IMR-90 (cell line): ENCODE results near the gene LAMA4. TPM values are rescaled to one million over a fixed set of nuclear protein-coding genes. Genes with fewer than 3 reads are reported as not detected.
A peak's percentile ranks its signal among the peaks of the same experiment; 100 is the strongest.

Experiments used
- ATAC-seq: fragments of 200-7000 bp; cut with Tn5 transposase; 2 replicates; pipeline ENCODE4 v1.9.1; 2020; ENCODE audit warnings: low read depth, mild to moderate bottlenecking, moderate library complexity
- BruUV-seq: library from RNA; stranded (reverse); fragments of 400-500 nt; replicated peaks from 2 replicates; lab custom pipeline; 2021; lab: Mats Ljungman, UMichigan
- CTCF ChIA-PET: fragments of 300-600 bp; formaldehyde crosslinking; extraction: SDS; loops from one replicate; lab custom pipeline; 2021; ENCODE audit warnings: antibody characterized with exemption; lab: Yijun Ruan, JAX
- POLR2A ChIA-PET: fragments of 300-600 bp; sonication (Branson Sonifier 250); formaldehyde crosslinking; loops from one replicate; lab custom pipeline; 2022; ENCODE audit warnings: antibody characterized with exemption; ENCODE audit not compliant: unreplicated experiment; lab: Charles Lee
- DNase-seq: peaks from one replicate; pipeline ENCODE4 v3.0.0; 2013
- H2AFZ ChIP-seq: replicated peaks from 2 replicates; pipeline ENCODE3; 2013; ENCODE audit warnings: low read length, mild to moderate bottlenecking; ENCODE audit not compliant: poor library complexity
- H2AK5ac ChIP-seq: 2 replicates; pipeline ENCODE4 v1.6.1; 2013; ENCODE audit warnings: low read depth, low read length, inconsistent platforms
- H2AK9ac ChIP-seq: replicated peaks from 2 replicates; pipeline ENCODE3; 2013; ENCODE audit warnings: mild to moderate bottlenecking, low read depth, low read length, moderate library complexity; ENCODE audit not compliant: poor library complexity
- H2BK120ac ChIP-seq: 2 replicates; pipeline ENCODE4 v1.6.1; 2013; ENCODE audit warnings: low read depth, low read length, inconsistent platforms
- H2BK15ac ChIP-seq: 3 replicates; pipeline ENCODE4 v1.6.1; 2013; ENCODE audit warnings: low read depth, low read length, inconsistent platforms
- H2BK20ac ChIP-seq: 2 replicates; pipeline ENCODE4 v1.6.1; 2013; ENCODE audit warnings: low read depth, mild to moderate bottlenecking, inconsistent platforms, low read length, moderate library complexity
- H2BK5ac ChIP-seq: 2 replicates; pipeline ENCODE4 v1.6.1; 2013; ENCODE audit warnings: mild to moderate bottlenecking, low read depth, low read length, inconsistent platforms; ENCODE audit not compliant: poor library complexity, severe bottlenecking
- H3K14ac ChIP-seq: replicated peaks from 2 replicates; pipeline ENCODE4 v1.6.1; 2013; ENCODE audit warnings: low read depth, low read length, inconsistent platforms
- H3K18ac ChIP-seq: 2 replicates; pipeline ENCODE4 v1.6.1; 2013; ENCODE audit warnings: low read depth, low read length, control low read depth
- H3K23ac ChIP-seq: 2 replicates; pipeline ENCODE4 v1.6.1; 2013; ENCODE audit warnings: low read depth, low read length, inconsistent platforms
- H3K27ac ChIP-seq: 2 replicates; pipeline ENCODE4 v1.5.1; 2013; ENCODE audit warnings: mild to moderate bottlenecking, control low read depth, low read length; ENCODE audit not compliant: insufficient read depth
- H3K27me3 ChIP-seq: 2 replicates; pipeline ENCODE4 v1.6.1; 2013; ENCODE audit warnings: low read length; ENCODE audit not compliant: control insufficient read depth, insufficient read depth
- H3K36me3 ChIP-seq: 2 replicates; pipeline ENCODE4 v1.6.1; 2013; ENCODE audit warnings: low read length, mixed read lengths; ENCODE audit not compliant: control insufficient read depth, insufficient read depth
- H3K4ac ChIP-seq: 2 replicates; pipeline ENCODE4 v1.6.1; 2013; ENCODE audit warnings: low read depth, low read length, inconsistent platforms
- H3K4me1 ChIP-seq: 2 replicates; pipeline ENCODE4 v1.6.1; 2013; ENCODE audit warnings: low read length, mixed read lengths; ENCODE audit not compliant: control insufficient read depth, insufficient read depth
- H3K4me2 ChIP-seq: 2 replicates; pipeline ENCODE4 v1.6.1; 2013; ENCODE audit warnings: low read depth, mild to moderate bottlenecking, control low read depth, low read length, moderate library complexity
- H3K4me3 ChIP-seq: 2 replicates; pipeline ENCODE4 v1.5.1; 2013; ENCODE audit warnings: low read depth, mild to moderate bottlenecking, control low read depth, low read length, moderate library complexity; ENCODE audit not compliant: insufficient read depth
- H3K56ac ChIP-seq: 2 replicates; pipeline ENCODE4 v1.6.1; 2013; ENCODE audit warnings: low read length, inconsistent platforms; ENCODE audit not compliant: insufficient read depth; ENCODE audit errors: extremely low read depth
- H3K79me1 ChIP-seq, 2 experiments: 2 replicates each; pipeline ENCODE4 v1.6.1; 2013; ENCODE audit warnings: low read length in 2 of 2, inconsistent platforms in 1 of 2, low read depth in 1 of 2
- H3K9ac ChIP-seq: 2 replicates; pipeline ENCODE4 v1.6.1; 2013; ENCODE audit warnings: low read depth, low read length, control low read depth
- H3K9me1 ChIP-seq: 2 replicates; pipeline ENCODE4 v1.6.1; 2013; ENCODE audit warnings: low read length, inconsistent platforms; ENCODE audit not compliant: insufficient read depth
- H3K9me3 ChIP-seq: 2 replicates; pipeline ENCODE4 v1.6.1; 2013; ENCODE audit warnings: low read length; ENCODE audit not compliant: control insufficient read depth, insufficient read depth
- H4K20me1 ChIP-seq: 2 replicates; pipeline ENCODE4 v1.6.1; 2013; ENCODE audit warnings: low read length, inconsistent platforms; ENCODE audit not compliant: insufficient read depth
- H4K5ac ChIP-seq: 2 replicates; pipeline ENCODE4 v1.6.1; 2013; ENCODE audit warnings: mild to moderate bottlenecking, low read depth, low read length, control low read depth
- H4K8ac ChIP-seq, 2 experiments: 2 replicates each; pipeline ENCODE4 v1.6.1; 2013; ENCODE audit warnings: low read depth in 2 of 2, low read length in 2 of 2, control low read depth in 1 of 2, inconsistent platforms in 1 of 2
- H4K91ac ChIP-seq: 2 replicates; pipeline ENCODE4 v1.6.1; 2013; ENCODE audit warnings: low read depth, low read length, inconsistent platforms; ENCODE audit not compliant: insufficient read depth
- CEBPB ChIP-seq: IDR thresholded peaks from 2 replicates; pipeline ENCODE4 v1.6.1; 2012; ENCODE audit warnings: low read depth, low read length, improper control_type of control experiment
- ELK1 ChIP-seq: fragments of 150-350 bp; IDR thresholded peaks from 2 replicates; pipeline ENCODE4 v1.6.1; 2016; ENCODE audit warnings: low read depth, mild to moderate bottlenecking, low read length, moderate library complexity, borderline replicate concordance
- WGBS, 2 experiments: methylation state at CpG; one replicate each; pipeline versions ENCODE4 v1.1.5 to v1.1.7; 2013; ENCODE audit warnings: missing lambda C conversion rate in 2 of 2; ENCODE audit not compliant: insufficient read length in 1 of 2; ENCODE audit errors: extremely low coverage in 2 of 2; 5-methylcytosine and 5-hydroxymethylcytosine counted together
- dilution Hi-C: fragments of 300-500 bp; cut with HindIII; formaldehyde crosslinking; loops from one replicate; pipeline ENCODE4 v1.14.3; 2018; ENCODE audit warnings: low sequenced_read_pairs; ENCODE audit not compliant: unreplicated experiment
- in situ Hi-C: fragments of 300-500 bp; cut with MboI; formaldehyde crosslinking; loops from 3 replicates; pipeline ENCODE4 v1.14.3; 2019; ENCODE audit warnings: low sequenced_read_pairs, inconsistent platforms, mixed read lengths
- intact Hi-C: fragments of 100-400 bp; cut with micrococcal nuclease; formaldehyde crosslinking; loops from 2 replicates; pipeline ENCODE4 v1.10.0; 2022
- polyA plus RNA-seq, 3 experiments: library from polyadenylated mRNA; depleted of rRNA; stranded (reverse); fragments of >200 nt; gene quantifications; 2 replicates each; pipeline ENCODE4 v1.2.3, GENCODE V29; 2012; ENCODE audit warnings: low replicate concordance in 1 of 3
- total RNA-seq: library from RNA; depleted of rRNA; stranded (reverse); fragments of >200 nt; gene quantifications from 2 replicates; pipeline ENCODE4 v1.2.3, GENCODE V29; 2012

Gene LAMA4
- total and polyA plus RNA-seq, 2 of the 4 experiments (the other 2 are of a cell fraction), result 33.9 to 35.8 TPM

DNA sequence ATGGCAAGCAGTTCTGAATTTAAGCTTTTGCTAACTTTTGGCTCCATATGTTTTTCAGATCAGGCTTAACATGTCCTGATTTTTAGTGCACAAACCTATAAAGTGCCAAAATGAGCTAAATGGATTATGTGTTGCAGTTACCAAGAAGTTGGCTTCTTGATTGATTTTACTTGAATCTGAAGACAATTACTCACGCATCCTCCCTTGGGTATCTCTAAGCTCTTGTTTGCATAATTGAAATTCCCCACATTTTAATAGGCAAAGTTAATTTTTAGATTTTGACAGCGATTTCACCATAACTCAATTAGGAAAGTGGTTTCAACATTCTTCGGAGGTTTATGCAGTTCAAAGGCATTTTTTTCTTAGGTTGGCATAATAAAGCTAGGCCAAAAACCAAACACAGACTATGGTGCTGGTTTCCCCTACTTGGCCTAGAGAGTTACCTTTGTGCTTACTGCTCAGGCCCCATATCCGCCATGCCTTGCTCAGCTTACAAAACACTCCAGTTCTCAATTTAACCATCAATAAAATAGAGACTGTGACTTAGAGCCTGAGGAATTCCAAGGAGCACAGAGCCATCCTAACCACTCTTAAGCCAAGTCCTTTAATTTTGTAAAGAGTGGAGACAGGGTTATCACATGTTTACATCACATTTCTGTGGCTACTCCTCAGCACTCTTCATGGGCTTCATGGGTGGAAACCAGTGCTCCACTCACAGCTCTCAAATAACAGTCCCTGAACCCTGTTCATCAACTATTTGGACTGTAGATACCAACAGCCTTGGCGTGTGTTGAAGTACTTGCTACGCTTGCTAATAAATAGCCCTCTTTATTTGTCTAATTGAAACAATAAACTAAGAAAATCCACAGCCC, 32.1 kb downstream of the LAMA4 start:
- POLR2A ChIA-PET, result interaction anchor here (0.6 kb wide), 1 partner anchor 23 kb away, joined by 4 read pairs; no protein-coding TSS in a partner anchor
- Histone ChIP-seq H4K91ac (peak overlapping the region; percentile 86), H3K36me3 (peaks cover 2% of the 10 kb centered on the region; the same call in 1 of the 2 replicates), H3K27me3 (no peaks in the 10 kb centered on the region), H2BK15ac (peak overlapping the region; percentile 53; the same call in 2 of the 3 replicates), H3K79me1 (peaks cover 3 to 7% of the 10 kb centered on the region in 2 experiments; a peak in 2 of 4 replicates), H4K8ac (peak overlapping the region; percentile 66 to 73), H3K9me3 (no peaks in the 10 kb centered on the region), H2AK5ac (peak overlapping the region; percentile 69), H3K9me1 (peaks cover 7% of the 10 kb centered on the region), H3K4me3 (no peak overlapping the region), H2BK120ac (peak overlapping the region; percentile 64), H3K14ac (peak overlapping the region; percentile 29), H2AK9ac (no peak overlapping the region), H4K20me1 (no peaks in the 10 kb centered on the region), H4K5ac (peak overlapping the region; percentile 46), H3K4ac (peak overlapping the region; percentile 58), H2BK5ac (peak overlapping the region; percentile 93), H3K9ac (peak overlapping the region; percentile 8), H3K56ac (peak overlapping the region; percentile 35), H3K23ac (peak overlapping the region; percentile 55), H2AFZ (no peak overlapping the region), H3K18ac (peak overlapping the region; percentile 58), H2BK20ac (peak overlapping the region; percentile 90), H3K4me1 (peaks cover 28% of the 10 kb centered on the region), H3K4me2 (peak overlapping the region; percentile 23), H3K27ac (peak overlapping the region; percentile 89)
- dilution Hi-C loops (no loop called here), intact Hi-C loops (no loop called here), in situ Hi-C loops (no loop called here)
- CTCF ChIA-PET, result interaction anchor here (1.0 to 1.1 kb wide), 3 partner anchors 9 to 42 kb away, joined by 4 to 5 read pairs (median 5); no protein-coding TSS in a partner anchor
- WGBS, 2 experiments, result no CpG with 5 or more reads among the region's 6 CpGs
- DNase-seq, result peak; percentile 80
- ATAC-seq, result peak; percentile 64
- BruUV-seq, result no TSS peak
- TF ChIP-seq ELK1 (no peak), CEBPB (peak; percentile 33)
